T-helper 1 cell (primary cell): ENCODE measurements around the gene TOPAZ1.

Experiments used
- DNase-seq, 5 donors: peaks; one replicate each; pipeline ENCODE4 v3.0.0-alpha.2; 2012 to 2020
- total RNA-seq, 4 donors: gene quantifications; one replicate each; lab custom pipeline; 2026; lab: John Stamatoyannopoulos, UW

TOPAZ1 gene
- total RNA-seq, result 0 to 0.12 (median 0) reads per million in 4 donors

DNA sequence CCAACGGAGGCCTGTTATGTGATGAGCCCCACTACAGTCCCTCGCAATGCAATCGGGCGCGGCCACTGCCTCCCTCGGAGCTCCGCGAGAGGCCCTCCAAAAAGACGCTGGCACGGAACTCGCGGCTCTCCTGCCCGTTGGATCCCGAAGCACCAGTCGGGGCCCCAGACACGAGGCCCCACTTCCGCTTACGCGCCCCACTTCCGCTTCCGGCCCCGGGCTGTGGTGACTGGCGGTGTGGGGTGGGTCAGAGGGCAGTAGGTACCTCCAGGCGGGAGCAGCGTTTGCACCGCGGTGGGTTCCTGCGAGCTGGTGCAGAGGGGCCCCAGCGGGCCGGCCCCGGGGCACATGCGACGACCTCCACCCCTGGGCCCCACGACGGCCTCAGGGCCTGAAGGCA is at the start of gene TOPAZ1:
TSS of gene TOPAZ1 (plus strand) at position 181 of the 400 bp plus-strand sequence. CDS start at position 349, 168 bp downstream.
- DNase-seq, result peak in 1 of 5 donors; percentile 13

DNA sequence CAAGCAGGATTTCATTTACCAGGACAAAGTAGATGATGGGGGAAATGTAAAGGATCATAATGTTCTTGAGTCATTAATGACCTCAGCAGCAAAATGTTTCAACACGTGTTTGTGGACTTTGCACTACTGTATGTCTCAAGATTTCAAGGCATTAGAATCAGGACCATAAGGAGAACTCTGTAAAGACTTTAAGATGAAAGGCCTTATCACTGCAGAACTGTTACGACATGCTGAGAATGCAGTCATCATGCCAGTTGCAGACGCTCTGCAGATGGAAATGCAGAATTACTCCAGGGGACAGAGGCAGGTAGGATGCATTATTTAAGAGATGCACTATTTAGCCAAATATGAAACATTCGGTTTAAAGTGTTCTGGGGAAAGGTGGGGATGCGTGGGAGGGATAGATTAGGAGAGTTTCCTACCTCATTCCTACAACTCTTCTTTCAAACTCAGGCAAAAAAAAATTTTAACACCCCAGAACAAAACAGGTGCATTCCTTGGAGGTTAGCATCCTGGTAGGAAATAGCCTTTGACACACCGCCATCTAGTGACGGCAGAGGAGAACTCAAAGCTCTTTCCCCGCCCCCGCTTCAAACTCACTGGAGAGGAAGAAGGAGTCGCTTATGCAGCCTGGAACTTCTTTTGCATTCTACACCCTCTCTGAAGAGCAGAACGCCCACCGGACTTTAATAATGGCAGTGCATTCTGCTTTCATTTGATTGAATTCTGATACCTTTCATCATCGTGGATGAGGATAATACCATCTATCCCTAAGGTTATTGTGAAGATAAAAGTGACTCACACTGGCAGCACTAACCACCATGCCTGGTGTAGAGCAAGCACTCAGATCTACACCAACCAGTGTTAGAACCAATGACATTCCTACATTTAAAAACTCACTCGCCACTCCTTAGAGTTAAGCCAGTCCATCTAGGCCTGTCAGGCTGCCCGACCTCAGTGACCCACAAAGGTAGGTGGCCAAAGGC is 43.1 kb upstream of the TOPAZ1 start:
- peak; percentile 8 to 63 (median 45) for DNase-seq

DNA sequence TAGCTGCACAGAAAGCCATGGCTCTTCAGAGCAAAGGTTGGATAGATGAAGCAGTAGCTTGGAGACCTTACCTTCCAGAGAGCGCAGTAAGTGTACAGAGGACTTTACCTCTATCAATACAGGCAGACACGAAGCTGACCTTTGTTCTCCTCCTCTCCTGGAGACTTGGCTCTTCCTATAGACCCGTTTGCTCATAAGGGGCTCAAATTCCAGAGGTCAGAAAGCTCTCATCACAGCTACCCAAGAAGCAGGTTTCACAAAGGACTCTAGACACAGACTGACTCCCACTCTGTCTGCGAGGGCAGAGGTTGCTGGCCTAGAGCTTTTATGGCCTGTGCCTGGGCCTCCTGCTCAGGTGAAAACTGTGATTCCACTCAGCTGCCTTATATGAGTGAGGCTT is 35.4 kb upstream of the TOPAZ1 start:
- DNase-seq, result no peak

DNA sequence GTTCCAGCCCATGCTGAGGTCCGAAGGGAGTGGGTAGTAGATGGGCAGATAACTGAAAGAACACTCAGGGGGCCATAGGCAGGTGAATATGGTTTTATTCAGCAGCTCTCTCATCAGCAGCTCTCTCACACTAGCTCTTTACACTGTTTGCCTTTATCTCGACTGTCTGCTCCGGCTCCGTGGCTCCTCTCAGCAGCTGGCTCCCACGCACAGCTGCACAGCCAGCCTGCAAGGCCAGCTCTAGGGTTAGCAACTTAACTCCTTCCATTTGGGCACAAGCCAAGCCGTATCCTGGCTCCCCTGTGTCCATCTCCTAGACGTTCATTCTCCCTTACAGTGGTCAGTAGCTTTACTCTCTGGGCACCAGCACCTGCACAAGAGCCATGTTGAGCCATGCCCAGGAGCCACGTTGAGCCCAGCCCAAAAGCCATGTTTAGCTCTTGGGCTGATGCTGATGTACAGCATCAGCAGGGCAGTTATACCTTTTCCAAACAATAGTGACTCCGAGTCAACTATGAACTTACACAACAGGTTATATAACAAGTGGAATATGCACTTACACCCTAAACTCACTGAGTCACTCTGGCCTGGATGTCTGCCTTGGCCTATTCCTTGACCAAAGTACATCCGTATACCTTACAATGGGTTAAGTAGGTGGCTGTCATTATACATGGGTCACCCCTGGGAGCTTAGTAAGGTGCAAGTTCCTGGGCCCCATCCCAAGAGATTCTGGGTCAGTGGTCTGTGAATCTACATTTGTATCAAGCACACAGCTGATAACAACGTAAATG is 34.6 kb upstream of the TOPAZ1 start:
- DNase-seq, result no peak

DNA sequence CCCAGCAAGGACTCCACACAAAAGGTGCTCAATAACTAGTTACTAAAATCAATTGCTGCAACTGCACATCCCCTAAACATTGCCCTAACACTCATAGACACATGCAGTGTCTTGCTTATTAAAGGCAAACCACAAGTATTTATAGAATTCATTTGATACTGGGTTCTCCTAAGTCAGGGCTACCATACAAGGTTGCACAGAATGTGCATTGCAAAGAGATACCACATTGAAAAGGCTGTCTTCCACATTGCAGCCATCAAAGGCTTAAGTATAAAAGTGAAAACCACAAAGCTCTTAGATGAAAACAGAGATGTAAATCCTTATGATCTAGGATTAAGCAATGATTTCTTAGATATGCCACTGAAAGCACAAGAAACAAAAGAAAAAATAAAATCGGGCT is 33.6 kb upstream of the TOPAZ1 start:
- no peak for DNase-seq

DNA sequence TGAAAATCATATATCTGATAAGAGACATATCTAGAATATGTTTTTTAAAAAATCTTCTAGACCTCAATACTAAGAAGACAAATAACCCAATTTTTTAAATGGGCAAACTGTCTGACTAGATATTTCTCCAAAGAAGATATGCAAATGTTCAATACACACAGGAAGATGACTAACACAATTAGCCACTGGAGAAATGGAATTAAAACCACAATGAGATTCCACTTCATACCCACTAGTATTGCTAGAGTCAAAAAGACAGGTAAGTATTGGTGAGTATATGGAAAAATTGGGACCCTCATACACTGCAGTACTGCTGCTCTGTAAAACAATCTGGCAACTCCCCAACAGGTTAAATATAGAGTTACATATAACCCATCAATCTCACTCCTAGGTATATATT is 33.1 kb upstream of the TOPAZ1 start:
- DNase-seq, result no peak

DNA sequence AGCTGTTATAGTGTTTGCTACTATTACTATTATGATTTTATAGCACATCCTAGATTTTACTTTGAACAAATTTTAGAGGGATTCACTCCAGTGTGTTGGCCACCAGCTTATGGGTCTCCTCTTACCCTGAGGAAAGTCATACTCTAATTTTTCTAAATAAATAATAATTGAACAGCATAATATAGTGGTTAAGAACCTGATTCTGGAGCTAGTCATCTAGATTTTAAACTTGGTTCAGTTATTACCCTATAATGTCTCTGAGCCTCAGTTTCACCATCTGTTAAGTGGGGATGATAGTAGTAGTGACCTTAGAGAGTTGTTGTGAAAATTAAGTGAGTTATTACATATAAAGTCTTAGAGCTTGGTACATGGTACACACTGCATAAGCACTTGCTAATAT is 30.7 kb upstream of the TOPAZ1 start:
- DNase-seq, result no peak

DNA sequence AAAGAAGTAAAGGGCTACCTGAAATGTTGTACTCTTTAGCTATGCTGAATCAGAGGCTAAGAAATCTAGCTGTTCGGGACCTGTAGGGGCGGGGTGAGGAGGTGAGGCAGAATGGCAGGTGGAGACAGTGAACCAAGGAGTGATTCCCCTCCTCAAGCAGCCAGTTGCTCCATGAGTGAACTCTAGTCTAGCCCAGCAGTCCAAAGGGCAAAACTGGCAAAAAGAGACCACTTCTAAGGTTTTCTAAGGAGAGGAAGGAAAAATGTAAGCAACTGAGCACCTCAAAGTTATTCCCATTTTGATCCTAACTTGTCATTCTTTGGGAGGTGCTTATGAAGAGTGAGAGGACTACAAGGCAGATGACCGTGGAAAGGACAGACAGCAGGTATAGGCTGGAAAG is 19.3 kb upstream of the TOPAZ1 start:
- no peak for DNase-seq

DNA sequence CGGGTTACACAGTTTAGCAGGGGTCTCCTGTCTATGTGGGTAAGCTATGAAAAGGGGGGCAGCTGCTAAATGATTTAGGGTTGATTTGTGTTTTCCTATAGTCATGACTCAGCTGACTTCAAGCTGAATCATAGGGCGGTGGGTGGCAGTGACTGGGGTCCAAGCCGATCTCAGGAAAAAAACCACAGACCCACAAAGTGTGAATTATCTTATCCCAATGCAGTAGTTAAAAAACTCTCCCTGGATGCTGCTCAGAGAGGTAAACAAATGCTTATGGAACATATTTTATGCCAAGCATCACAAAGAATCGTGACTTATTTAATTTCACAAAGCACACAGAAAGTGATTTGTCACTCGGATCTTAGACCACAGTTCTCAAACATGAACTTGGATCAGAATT is 18.4 kb upstream of the TOPAZ1 start:
- DNase-seq, result no peak

DNA sequence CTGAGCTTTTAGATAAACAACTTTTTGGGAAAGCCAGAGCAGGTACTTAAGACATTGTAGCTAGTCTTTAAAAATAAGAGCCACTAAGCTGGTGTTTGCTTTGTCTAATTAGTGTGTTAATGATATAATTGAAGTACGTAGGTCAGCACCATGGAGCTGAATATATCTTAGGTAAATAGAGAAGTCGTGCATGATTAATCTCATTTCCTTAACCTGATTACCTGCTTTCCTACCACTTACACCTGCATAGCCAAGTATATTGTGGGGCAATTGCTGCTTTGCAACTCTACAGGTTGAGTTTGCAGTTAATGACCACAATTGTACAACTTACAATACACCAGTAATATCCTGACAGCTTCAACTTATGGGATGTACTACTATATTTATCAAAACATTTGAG is 17.6 kb upstream of the TOPAZ1 start:
- no peak for DNase-seq

DNA sequence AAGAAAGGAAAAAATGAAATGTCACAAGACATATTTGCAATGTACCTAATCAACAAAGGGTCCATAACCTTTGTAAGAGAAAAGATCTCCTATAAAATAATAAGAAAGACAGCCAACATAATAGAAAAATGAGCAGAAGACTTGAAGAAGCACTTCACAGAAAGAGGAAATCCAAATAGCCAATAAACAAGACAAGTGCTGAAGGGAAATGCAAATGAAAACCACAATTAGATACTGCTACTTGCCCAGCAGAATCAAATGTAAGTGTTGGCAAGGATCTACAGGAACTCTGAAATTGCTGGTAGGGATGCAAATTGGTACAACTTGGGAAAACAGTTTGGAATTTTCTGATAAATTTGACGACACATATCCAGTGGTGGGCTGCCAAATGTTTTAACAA is 15.1 kb upstream of the TOPAZ1 start:
- no peak for DNase-seq

DNA sequence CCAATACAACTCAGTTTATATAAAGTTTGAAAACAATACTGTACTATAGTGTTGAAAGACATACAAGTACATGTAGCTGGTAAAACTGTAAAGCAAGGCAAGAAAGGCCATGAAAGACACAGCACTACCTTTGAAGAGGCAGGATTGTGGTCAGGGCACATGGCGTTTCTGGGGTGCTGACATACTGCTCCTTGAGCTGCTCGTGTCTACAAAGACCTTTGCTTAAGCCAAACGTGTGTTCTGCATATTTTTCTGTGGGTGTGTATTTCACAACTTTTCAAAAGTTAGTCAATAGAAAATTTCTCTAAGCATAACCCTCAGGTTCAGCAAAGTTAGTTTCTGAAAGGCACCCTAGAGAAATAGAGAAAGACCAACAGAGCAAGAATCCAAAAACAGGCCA is 14.1 kb upstream of the TOPAZ1 start:
- no peak for DNase-seq

DNA sequence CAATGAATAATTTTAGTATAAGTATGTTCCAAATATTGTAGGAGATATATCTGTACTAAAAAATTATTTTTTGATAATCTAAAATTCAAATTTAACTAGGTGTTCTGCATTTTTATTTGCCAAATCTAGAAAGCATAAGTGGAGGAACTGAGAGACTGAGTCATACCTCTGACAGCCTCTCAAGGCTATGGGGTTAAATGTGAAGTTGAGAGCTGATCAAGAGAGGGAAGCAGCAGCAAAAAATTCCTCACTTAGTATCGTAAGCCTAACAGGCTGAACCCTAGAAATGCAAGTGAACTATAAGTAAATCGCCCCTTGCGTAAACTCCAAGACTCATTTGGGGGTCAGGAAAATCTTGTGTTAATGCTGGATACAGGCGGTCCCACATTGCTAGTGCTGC is 12.8 kb upstream of the TOPAZ1 start:
- no peak for DNase-seq

DNA sequence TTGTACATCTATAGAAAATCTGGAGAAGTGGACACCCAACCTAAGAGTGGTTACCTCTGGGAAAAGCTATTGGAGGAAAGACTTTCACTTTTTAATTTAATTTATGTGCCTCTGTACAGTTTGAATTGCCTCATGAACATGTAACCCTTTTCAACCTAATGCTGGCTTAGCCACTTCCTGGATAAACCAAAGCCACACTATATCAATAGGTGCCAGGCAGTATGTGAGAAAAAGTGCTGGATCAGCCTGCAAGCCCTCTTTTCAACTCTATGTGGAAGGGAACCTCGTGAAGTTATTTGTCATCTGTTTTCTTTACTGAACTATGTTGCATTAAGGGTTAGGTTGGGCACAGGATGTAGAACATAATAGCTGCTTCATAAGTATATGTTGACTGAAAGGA is 9.3 kb upstream of the TOPAZ1 start:
- no peak for DNase-seq

DNA sequence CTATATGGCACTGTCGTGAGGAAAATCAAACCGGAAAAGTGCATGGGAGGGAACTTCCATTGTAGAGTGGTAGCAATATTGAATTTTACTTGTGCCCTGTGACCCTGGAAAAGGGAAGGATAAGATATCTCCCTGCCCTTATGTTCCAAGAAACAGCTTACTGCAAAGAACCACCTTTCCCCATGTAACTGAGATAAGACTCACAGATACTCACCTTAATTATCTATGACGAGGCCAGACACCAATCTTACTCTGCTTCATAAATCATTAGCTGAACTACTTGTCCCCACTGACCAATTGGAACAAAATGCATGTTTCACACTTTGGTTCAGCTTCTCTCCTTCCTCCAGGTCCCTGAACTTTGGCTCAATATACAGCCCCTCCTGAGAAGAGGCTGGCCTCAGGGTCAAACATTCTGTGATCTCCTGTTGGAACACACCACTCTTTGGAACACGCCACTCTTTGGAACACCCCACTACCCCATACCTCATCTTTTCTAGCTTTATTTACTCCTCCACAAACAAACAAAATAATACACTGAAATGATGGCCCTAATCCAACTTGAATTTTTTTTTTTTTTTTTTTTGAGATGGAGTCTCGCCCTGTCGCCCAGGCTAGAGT is 6.9 kb upstream of the TOPAZ1 start:
- DNase-seq, result no peak

DNA sequence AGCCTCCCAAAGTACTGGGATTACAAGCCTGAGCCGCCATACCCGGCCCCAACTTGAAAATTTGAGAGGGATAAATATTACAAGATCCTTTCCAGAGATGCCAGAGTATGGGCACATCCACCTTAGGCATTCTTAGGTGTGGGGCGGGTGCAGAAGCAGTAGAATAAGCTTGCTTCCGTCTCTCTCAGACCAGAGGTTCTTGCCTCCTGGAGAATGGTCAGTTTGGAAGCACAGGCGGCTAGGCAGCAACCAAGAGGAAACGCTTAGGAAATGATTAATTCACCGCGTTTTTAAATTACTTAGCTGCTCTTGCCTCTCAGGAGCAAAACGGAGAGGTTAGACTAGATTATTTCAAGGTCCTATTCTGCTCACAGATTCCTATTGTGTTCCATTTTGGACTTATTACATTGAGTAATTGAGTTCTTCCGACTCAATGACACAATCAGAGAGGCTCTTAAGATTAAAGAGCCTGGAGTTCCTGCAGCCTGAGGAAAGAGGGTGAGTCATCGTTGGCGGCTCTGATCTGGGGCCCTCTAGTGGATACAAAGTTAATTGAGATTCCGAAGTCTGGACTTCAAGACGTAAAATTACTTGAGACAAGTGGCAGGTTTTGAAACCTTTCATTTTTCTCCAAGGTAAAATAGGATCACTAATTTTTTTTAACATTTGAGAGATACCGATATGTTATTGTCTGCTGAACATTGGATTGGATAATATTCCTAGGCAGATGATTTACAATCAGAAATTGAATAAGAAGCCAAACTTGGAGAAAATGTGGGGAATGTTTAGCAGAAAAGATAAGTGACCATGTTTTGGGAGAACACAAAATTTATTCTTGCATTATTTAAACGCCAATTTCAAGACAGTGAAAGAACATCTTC is 5.8 kb upstream of the TOPAZ1 start:
- DNase-seq, result peak in 4 of 5 donors; percentile 24 to 52 (median 28)

DNA sequence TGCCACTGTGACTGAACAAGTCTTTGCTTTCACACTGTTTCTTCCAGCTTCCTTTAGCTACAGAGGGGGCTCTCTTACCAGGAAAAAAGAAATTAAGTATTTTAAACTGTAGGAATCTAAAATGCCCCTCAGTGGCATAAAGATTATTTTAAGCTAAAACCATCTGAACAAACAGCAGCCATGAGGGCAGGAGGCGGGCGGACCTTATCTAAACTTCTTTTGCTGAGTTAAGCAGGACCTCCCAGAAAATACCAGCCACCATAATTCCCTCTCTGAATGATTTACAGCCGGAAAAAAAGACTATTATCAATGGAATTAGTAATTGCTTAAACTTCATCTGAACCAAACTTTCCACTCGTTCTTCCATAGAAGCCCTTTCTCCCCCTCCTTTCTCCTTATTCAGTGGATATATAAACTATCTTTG is 5.2 kb upstream of the TOPAZ1 start:
- no peak for DNase-seq

DNA sequence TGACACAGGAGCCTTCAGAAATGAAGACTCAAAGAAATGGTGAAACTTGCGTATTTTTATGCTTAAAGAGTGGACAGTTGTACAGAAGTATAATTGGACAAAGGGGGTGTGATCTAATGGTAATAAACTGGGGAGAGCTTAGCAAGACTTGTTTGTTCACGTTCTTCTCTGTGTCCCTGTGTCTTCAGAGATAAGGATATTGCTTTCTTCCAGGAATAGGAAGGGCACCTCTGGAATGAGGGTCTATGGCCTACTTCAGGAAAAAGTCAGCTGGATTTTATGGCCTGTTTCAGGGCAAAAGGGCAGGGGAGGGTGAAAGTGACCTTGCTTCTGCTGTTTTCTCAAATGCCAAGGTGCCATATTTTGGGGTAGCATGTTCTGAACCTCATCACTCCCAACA is 4.5 kb upstream of the TOPAZ1 start:
- no peak for DNase-seq

DNA sequence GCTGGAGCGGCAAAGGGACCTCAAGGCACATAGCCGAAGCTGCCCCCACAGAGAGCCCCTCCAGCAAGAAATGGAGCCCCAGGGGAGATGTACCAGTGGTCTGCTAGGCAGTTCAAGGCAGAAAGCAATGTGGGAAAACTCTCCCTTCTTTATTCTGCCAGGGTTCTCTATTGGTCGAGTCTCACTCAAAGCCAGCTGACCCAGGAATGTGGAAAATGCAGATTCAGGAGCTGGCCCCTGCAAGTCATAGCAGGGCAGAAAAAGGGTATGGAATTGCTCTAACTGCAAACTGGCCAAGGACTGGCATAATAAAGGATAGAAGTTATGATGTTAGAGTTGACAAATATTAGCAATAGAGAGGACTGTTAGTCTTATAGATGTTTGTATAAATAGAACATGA is 4.0 kb upstream of the TOPAZ1 start:
- DNase-seq, result no peak

DNA sequence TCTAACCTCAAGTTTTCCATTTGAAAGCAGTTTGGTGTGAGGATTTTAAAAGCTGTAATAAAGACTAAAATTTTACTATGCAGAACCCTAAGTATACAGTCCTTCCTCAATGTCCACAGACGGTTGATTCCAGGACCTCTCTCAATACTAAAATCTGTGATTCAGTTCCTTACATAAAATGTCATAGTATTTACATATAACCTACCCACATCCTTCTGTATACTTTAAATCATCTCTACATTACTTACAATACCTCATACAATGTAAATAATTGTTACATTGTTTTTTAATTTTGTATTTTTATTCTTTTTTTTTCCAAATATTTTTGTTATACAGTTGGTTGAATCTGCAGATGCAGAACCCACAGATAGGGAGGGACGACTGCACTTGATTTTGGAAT is 2.8 kb upstream of the TOPAZ1 start:
- DNase-seq, result no peak

DNA sequence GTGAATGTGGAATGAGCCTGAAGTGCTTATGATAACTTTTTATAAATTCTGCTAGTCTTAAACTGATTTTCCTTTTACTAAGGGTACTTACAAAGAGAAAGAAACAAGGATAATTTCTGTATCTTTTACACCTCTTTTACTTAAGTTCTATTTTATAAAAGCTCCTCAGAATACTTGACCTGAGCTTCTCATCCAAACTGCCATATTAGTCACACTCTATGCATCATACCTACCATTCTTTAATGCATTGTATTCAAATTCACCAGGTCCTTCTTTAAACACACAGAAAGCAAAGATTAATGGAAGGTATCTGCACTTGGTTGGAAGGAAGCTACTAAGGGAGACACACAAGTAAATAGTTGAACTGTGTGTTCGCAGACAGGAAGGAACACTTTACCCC is 1.6 kb upstream of the TOPAZ1 start:
- DNase-seq, result no peak

DNA sequence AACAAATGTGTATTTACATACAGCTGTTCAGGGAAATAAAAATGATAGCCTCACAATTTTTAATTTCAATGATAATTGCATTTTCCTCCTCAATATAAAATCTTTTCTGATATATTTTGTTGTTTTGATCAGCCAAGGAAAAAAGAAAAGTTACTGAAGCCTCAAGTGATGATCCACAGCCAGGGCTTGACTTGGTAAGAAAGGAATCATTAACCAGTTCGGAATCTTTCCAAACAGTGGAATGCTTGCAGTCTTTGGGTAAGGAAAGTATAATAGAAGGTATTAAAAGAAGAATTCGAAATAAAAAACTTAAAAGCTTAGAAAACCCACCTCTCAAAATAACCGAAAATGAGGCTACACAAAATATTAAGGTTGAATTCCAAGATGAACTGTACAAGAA is 1.0 kb downstream of the TOPAZ1 start:
- DNase-seq, result no peak
